ENCODE results near the gene STK33.

GRCh38 chr11:8584082-8584481, 9.9 kb downstream of the STK33 start:
- TF ChIP-seq GATA3 (IDR thresholded peaks at IDR 0.05; ENCODE audit: low read depth, low read length), result no peak
- no peak for TF ChIP-seq GATA2 (IDR thresholded peaks at IDR 0.05; ENCODE audit: low read depth, low read length)
